Measurements from ENCODE around the gene ACVR2B. TPM values are rescaled to one million over a fixed set of nuclear protein-coding genes. Genes with fewer than 3 reads are reported as not detected.
"Not testable (repeated sequence)": the region's sequence is repeated elsewhere in the genome, so short reads cannot be mapped to it uniquely, and the experiment has no call there.

Gene ACVR2B
- total and polyA plus RNA-seq, 2 experiments from 2014 or later = 27.9 to 98.7 TPM

- peaks cover 28% of the 10 kb centered on the region for H3K36me3 Mint-ChIP-seq (ENCODE audit: low read depth)
- not testable (repeated sequence) for H4K20me1 ChIP-seq (replicated peaks; ENCODE audit: insufficient read depth); H3K9me2 ChIP-seq (ENCODE audit: insufficient read depth); H3K27ac Mint-ChIP-seq; H3K4me2 ChIP-seq; H2AFZ ChIP-seq; H3K27me3 ChIP-seq (ENCODE audit: insufficient read depth); H3K4me1 ChIP-seq (ENCODE audit: insufficient read depth); H3K27ac ChIP-seq (ENCODE audit: low read depth); DNase-seq (ENCODE audit: low spot score); H3F3A ChIP-seq (replicated peaks; ENCODE audit: low read depth); H3K79me2 ChIP-seq (replicated peaks; ENCODE audit: insufficient read depth); H3K4me1 Mint-ChIP-seq; ATAC-seq; H3K4me3 ChIP-seq; H3K27me3 Mint-ChIP-seq (ENCODE audit: insufficient read depth, low read depth, poor library complexity); H3K36me3 ChIP-seq (ENCODE audit: insufficient read depth); H3K4me3 Mint-ChIP-seq
- H3K9me3 Mint-ChIP-seq = peaks cover 63% of the 10 kb centered on the region
Observed at GRCh38 chr3:38438436-38439069, 15.1 kb upstream of the ACVR2B start.

DNA sequence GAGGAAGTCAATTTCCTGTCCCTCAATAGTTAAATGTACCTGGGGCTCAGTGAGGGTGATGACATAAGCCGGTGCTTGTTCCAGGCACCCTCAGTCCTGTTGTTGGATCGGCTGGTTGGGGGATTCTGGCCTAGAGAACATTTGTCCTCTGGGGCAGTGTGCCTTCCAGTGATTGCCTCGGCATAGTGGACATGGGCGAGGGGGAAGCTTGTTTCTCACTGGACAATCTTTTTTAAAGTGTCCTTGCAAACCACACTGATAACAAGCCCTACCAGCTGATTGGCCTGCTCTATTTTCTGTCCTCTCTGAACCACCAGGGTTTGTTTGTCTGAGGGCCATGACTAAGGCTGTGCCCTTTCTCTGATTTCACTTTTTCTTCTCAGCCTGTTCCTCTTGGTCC is 10.5 kb upstream of the ACVR2B start:
- not testable (repeated sequence) for H3K27me3 Mint-ChIP-seq (ENCODE audit: insufficient read depth, low read depth, poor library complexity); H3K9me2 ChIP-seq (ENCODE audit: insufficient read depth); H3K36me3 Mint-ChIP-seq (ENCODE audit: low read depth); H3K27ac Mint-ChIP-seq; H3K4me2 ChIP-seq; H3K4me3 ChIP-seq; H3K4me1 Mint-ChIP-seq; H3K27me3 ChIP-seq (ENCODE audit: insufficient read depth); H3F3A ChIP-seq (replicated peaks; ENCODE audit: low read depth); ATAC-seq; H3K36me3 ChIP-seq (ENCODE audit: insufficient read depth); H4K20me1 ChIP-seq (replicated peaks; ENCODE audit: insufficient read depth); H3K27ac ChIP-seq (ENCODE audit: low read depth); H2AFZ ChIP-seq; H3K4me1 ChIP-seq (ENCODE audit: insufficient read depth); H3K4me3 Mint-ChIP-seq; H3K79me2 ChIP-seq (replicated peaks; ENCODE audit: insufficient read depth); DNase-seq (ENCODE audit: low spot score)
- peaks cover 19% of the 10 kb centered on the region for H3K9me3 Mint-ChIP-seq

- H3K27ac ChIP-seq (ENCODE audit: low read depth) = no peak overlapping the region
- DNase-seq (ENCODE audit: low spot score) (no peak), ATAC-seq (no peak)
- no peaks in the 10 kb centered on the region; the same call in 1 of the 2 replicates for H4K20me1 ChIP-seq (replicated peaks; ENCODE audit: insufficient read depth)
- H3K9me2 ChIP-seq (ENCODE audit: insufficient read depth) = no peaks in the 10 kb centered on the region
- Mint-ChIP-seq H3K4me3 (no peak overlapping the region), H3K27ac (no peak overlapping the region), H3K36me3 (ENCODE audit: low read depth) (peaks cover 8% of the 10 kb centered on the region), H3K27me3 (ENCODE audit: insufficient read depth, low read depth, poor library complexity) (peaks cover 7% of the 10 kb centered on the region), H3K9me3 (peaks cover 11% of the 10 kb centered on the region), H3K4me1 (0 out of 3 replicates have a peak, but pooled peaks cover 3% of the 10 kb centered on the region)
- no peaks in the 10 kb centered on the region for H3K36me3 ChIP-seq (ENCODE audit: insufficient read depth)
- H3K4me2 ChIP-seq = no peak overlapping the region
- no peak overlapping the region for H3K4me3 ChIP-seq
- H3K79me2 ChIP-seq (replicated peaks; ENCODE audit: insufficient read depth) = no peaks in the 10 kb centered on the region
- H3K27me3 ChIP-seq (ENCODE audit: insufficient read depth) = no peaks in the 10 kb centered on the region
- H3K4me1 ChIP-seq (ENCODE audit: insufficient read depth) = no peaks in the 10 kb centered on the region
- H3F3A ChIP-seq (replicated peaks; ENCODE audit: low read depth) = no peaks in the 10 kb centered on the region
- no peak overlapping the region for H2AFZ ChIP-seq
- TF ChIP-seq, protein P1, sequence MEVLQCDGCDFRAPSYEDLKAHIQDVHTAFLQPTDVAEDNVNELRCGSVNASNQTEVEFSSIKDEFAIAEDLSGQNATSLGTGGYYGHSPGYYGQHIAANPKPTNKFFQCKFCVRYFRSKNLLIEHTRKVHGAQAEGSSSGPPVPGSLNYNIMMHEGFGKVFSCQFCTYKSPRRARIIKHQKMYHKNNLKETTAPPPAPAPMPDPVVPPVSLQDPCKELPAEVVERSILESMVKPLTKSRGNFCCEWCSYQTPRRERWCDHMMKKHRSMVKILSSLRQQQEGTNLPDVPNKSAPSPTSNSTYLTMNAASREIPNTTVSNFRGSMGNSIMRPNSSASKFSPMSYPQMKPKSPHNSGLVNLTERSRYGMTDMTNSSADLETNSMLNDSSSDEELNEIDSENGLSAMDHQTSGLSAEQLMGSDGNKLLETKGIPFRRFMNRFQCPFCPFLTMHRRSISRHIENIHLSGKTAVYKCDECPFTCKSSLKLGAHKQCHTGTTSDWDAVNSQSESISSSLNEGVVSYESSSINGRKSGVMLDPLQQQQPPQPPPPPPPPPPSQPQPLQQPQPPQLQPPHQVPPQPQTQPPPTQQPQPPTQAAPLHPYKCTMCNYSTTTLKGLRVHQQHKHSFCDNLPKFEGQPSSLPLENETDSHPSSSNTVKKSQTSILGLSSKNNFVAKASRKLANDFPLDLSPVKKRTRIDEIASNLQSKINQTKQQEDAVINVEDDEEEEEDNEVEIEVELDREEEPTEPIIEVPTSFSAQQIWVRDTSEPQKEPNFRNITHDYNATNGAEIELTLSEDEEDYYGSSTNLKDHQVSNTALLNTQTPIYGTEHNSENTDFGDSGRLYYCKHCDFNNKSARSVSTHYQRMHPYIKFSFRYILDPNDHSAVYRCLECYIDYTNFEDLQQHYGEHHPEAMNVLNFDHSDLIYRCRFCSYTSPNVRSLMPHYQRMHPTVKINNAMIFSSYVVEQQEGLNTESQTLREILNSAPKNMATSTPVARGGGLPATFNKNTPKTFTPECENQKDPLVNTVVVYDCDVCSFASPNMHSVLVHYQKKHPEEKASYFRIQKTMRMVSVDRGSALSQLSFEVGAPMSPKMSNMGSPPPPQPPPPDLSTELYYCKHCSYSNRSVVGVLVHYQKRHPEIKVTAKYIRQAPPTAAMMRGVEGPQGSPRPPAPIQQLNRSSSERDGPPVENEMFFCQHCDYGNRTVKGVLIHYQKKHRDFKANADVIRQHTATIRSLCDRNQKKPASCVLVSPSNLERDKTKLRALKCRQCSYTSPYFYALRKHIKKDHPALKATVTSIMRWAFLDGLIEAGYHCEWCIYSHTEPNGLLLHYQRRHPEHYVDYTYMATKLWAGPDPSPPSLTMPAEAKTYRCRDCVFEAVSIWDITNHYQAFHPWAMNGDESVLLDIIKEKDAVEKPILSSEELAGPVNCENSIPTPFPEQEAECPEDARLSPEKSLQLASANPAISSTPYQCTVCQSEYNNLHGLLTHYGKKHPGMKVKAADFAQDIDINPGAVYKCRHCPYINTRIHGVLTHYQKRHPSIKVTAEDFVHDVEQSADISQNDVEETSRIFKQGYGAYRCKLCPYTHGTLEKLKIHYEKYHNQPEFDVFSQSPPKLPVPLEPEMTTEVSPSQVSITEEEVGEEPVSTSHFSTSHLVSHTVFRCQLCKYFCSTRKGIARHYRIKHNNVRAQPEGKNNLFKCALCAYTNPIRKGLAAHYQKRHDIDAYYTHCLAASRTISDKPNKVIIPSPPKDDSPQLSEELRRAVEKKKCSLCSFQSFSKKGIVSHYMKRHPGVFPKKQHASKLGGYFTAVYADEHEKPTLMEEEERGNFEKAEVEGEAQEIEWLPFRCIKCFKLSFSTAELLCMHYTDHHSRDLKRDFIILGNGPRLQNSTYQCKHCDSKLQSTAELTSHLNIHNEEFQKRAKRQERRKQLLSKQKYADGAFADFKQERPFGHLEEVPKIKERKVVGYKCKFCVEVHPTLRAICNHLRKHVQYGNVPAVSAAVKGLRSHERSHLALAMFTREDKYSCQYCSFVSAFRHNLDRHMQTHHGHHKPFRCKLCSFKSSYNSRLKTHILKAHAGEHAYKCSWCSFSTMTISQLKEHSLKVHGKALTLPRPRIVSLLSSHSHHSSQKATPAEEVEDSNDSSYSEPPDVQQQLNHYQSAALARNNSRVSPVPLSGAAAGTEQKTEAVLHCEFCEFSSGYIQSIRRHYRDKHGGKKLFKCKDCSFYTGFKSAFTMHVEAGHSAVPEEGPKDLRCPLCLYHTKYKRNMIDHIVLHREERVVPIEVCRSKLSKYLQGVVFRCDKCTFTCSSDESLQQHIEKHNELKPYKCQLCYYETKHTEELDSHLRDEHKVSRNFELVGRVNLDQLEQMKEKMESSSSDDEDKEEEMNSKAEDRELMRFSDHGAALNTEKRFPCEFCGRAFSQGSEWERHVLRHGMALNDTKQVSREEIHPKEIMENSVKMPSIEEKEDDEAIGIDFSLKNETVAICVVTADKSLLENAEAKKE (CRISPR knock-in tag; IDR thresholded peaks at IDR 0.05) = no peak
- TF ChIP-seq EZH2phosphoT487 (IDR thresholded peaks at IDR 0.05; ENCODE audit: unreplicated experiment) (no peak), POLR2AphosphoS5 (IDR thresholded peaks at IDR 0.05; ENCODE audit: low read depth) (no peak), JUNB (IDR thresholded peaks at IDR 0.05; ENCODE audit: unreplicated experiment) (no peak), REST (IDR thresholded peaks at IDR 0.05; ENCODE audit: unreplicated experiment) (no peak), ZNF331 (CRISPR knock-in tag; IDR thresholded peaks at IDR 0.05; ENCODE audit: low read depth) (no peak)
Observed at GRCh38 chr3:38446085-38446686, 7.5 kb upstream of the ACVR2B start.
